Stimulated activated CD8-positive, alpha-beta memory T cell treated with anti-CD3 and anti-CD28 coated beads, Interleukin-2, amount 100 ng/mL, for 48 hours (primary cell): ENCODE results near the gene CLUH.
"Not testable (repeated sequence)": the region's sequence is repeated elsewhere in the genome, so short reads cannot be mapped to it uniquely, and the experiment has no call there.

Source experiments
- DNase-seq, 2 donors: peaks; one replicate each; pipeline ENCODE4 v3.0.0-alpha.2; 2020; ENCODE audit warnings: low read depth in 2 of 2

Gene CLUH

DNA sequence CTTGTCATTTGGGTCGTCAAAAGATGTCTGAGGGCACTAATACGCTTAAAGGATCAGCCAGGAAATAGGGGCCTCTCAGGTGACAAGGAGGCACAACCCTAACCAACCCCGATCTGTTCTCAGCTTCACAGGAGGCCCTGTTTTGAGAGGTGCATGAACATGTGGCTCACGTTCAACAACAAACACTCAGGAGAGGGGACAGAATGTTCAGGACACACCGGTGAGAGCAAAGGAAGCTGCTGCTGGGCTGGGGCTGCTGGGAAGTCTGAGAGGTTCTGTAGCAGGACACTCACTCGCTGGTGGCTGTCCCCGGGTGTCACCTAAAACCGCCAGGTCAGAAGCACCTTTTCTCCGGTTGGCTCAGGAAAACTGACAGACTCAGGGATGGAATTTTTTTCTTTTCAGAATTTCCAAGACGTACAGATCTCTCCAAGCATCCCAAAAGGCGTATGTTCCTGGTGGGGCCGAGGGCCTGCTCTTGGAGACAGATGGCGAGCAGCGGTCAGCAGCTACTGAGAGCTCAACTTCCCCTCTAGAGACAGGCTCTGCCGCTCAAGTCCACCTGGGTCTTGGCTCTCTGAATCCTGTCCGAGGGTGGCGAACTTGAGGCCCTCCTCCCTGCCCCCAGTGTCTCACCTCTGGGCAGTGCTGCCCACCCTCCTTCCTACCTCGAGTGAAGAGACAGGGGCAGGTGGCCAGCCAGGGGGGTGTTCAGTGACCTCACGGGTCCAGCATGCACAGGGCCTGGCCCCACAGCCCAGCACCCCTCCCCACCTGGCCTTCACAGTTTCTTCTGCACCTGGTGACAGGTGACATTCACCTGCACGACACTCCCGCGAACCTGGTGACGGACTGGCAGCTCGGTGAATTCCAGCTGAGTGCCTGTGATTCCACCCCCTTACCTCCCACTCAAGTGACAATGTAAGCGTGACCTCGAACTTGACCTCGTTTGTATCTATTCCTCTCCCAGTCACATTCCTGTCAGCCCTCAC lies 22.9 kb downstream of the CLUH start:
- DNase-seq = no peak

GRCh38 chr17:2687074-2687418 lies 24.5 kb downstream of the CLUH start:
- no peak for DNase-seq

DNA sequence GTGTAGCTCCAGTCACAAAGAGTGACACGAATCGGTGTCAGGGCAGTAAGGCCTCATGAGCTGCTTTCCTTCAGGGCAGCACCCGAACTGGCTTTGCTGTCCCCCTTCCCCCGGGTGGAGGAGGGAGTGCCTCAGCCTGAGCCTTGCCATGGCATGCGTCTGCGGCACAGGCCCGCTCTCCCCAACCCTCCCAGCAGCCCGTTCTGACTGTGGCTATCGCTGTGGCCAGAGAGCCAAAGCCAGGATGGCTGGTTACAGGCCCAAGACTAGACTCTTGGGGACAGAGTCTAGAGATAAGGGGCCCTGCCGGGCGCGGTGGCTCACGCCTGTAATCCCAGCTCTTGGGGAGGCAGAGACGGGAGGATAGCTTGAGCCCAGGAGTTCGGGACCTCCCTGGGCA lies 25.9 kb downstream of the CLUH start:
- no peak for DNase-seq

GRCh38 chr17:2684549-2684948 lies 27.0 kb downstream of the CLUH start:
- DNase-seq = no peak

DNA sequence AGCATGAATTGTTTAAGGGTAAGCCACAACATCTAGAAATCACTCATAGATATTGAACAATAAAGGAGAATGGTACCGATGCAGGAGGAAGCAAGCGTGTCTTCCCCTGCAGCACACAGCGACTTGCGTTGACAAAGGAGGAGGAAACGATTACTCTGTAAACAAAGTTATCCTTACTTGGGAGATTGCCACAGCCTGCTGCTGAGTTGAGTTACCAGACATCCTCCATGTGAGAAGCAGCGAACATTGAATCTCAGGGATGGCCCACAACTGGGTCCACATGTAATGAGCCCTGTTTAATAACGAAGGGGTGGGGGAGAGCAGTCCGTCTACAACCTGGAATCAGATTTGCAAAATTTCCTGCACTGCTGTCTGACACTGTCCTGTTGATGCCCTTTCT lies 27.7 kb downstream of the CLUH start:
- no peak for DNase-seq

DNA sequence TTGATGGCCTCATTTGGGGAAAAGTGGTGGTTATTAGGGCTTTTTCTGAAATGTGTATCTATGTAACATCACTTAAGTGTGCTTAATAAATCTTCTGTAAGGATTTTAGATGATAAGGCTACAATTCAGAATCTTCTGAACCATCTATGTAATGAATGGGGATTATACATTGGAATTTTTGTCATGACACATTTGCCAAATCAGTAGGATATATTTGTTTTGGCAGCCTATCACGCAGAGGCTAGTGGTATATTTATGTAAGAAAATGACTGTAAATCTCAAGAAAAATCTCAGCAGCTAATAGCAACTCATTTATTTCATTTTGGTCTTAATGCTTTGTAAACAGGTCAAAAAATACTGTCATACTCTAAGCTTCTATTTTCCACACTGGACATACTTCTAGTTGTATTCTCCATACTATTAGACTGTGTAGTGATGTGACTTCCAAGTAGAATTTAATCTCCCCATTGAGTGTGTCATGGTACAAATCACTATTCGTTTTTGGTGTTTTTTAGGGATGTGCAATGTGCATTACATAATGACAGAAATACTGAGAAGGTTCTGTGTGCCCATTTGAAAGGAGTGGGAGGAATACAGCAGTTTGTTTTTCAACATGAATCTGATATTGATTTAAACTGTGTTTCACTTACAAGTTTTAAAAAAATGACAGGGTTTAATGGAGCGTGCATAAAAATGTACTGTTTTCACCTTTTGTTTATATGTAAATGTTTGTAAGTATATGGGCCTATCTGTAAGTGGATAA lies 29.2 kb downstream of the CLUH start:
- no peak for DNase-seq

DNA sequence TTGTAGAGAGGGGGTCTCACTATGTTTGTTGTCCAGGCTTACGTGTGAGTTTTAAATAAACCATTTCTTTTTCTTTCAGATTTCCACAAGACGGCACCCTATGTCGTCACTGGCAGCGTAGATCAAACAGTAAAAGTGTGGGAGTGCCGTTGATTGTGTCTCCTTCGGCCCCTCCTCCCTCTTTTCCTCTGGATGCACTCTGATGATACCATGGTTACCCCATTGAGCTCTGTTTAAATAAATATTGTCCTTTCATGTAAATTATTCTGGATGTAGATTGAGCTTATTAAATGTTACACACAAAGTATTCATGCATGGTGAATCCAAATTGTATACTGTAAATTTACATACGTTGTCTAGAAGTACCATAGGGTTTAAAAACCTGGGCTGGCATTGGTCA lies 29.9 kb downstream of the CLUH start:
- no peak for DNase-seq

DNA sequence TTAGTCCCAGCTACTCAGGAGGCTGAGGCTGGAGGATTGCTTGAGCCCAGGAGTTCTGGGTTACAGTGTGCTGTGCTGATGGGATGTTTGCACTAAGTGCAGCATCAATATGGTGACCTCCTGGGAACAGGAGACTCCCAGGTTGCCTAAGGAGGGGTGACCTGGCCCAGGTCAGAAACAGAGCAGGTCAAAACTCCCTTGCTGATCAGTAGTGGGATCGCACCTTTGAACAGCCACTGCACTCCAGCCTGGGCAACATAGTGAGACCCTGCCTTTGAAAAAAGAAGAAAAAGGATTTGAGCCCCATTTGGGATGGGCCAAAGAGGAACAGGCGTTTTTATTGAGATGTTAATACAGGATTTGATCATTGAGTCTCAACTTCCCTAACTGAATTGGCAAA lies 30.6 kb downstream of the CLUH start:
- DNase-seq = no peak

DNA sequence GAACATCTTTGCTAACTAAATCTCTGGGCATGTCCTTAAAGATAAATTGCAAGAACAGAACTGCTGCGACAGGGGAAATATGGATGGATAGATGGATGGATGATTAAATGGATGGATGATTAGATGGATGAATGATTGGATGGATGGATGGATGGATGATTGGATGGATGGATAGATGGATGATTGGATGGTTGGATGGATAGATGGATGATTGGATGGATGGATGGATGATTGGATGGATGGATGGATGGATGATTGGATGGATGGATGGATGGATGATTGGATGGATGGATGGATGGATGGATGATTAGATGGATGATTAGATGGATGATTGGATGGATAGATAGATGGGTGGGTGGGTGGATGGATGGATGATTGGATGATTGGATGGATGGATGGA lies 32.3 kb downstream of the CLUH start:
- not testable (repeated sequence) for DNase-seq

DNA sequence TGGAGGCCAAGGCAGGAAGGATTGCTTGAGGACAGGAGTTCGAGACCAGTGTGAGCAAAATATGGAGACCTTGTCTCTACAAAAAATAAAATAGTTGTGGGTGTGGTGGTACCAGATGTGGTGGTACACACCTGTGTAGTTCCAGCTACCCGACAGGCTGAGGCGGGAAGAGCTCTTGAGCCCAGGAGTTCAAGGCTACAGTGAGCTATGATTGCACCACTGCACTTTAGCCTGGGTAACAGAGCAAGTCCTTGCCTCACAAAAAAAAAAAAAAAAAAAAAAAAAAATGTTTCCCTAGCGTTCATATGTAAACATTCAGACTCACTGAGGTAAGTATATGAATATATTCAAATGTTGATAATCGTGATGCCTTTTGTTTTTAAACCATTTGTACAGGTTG lies 39.5 kb downstream of the CLUH start:
- no peak for DNase-seq

- DNase-seq = not testable (repeated sequence)
Observed at GRCh38 chr17:2660410-2660809, 51.2 kb downstream of the CLUH start.

DNA sequence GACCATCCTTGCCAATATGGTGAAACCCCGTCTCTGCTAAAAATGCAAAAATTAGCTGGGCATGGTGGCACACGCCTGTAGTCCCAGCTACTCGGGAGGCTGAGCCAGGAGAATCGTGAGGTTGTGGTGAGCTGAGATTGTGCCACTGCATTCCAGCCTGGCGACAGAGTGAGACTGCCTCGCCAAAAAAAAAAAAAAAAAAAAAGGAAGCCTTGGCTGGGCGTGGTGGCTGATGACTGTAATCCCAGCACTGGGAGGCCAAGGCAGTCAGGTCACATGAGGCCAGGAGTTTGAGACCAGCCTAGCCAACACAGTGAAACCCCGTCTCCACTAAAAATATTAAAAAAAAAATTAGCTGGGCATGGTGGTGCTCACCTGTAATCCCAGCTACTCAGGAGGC lies 52.2 kb downstream of the CLUH start:
- not testable (repeated sequence) for DNase-seq

GRCh38 chr17:2656283-2656682 lies 55.3 kb downstream of the CLUH start:
- DNase-seq = no peak

DNA sequence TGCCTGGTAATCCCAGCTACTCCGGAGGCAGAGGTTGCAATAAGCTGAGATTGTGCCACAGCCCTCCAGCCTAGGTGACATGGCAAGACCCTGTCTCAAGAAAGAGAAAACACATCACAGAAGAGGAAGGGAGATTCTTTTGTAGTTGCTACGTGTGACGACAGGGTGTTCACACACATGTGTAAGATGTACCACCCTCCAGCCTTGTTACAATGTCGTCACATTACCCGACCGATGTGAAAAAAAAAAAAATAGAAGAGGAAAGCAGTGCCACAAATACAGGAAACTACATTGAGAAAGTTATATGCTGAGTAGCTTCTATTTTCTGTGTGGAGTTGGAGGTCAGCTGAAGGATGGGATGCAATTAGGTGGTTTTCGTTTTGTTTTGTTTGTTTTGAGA lies 56.0 kb downstream of the CLUH start:
- DNase-seq = no peak

GRCh38 chr17:2652911-2653310 lies 58.7 kb downstream of the CLUH start:
- not testable (repeated sequence) for DNase-seq

DNA sequence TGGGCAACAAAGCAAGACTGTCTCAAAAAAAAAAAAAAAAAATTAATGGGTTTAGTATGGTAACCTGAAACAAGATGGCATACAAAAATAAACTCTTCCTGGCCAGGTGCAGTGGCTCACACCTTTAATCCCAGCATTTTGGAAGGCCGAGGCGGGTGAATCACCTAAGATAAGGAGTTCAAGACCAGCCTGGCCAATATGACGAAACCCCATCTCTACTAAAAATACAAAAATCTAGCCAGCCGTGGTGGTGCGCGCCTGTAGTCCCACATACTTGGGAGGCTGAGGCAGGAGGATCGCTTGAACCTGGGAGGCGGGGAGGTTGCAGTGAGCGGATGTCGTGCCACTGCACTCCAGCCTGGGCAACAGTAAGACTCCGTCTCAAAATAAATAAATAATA lies 62.4 kb downstream of the CLUH start:
- DNase-seq = no peak

GRCh38 chr17:2647957-2648356 lies 63.6 kb downstream of the CLUH start:
- DNase-seq = no peak

DNA sequence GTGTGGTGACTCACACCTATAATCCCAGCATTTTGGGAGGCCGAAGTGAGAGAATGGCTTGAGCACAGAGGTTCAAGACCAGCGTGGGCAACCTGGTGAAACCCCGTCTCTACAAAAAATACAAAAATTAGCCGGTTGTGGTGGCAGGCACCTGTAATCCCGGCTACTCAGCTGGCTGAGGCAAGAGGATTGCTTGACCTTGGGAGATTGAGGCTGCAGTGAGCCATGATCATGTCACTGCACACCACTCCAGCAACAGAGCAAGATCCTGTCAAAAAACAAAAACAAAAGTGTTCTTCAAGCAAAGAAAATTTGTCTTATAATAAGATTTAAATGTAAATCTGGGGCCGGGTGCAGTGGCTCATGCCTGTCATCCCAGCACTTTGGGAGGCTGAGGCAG lies 66.6 kb downstream of the CLUH start:
- no peak for DNase-seq
